ENCODE measurements around the gene CETP. TPM values are rescaled to one million over a fixed set of nuclear protein-coding genes. Genes with fewer than 3 reads are reported as not detected.
"Not testable (repeated sequence)": the region's sequence is repeated elsewhere in the genome, so short reads cannot be mapped to it uniquely, and the experiment has no call there.

Gene CETP
- total RNA-seq, 1 donor from 2014 or later: not detected

GRCh38 chr16:56932721-56933619 lies 28.8 kb upstream of the CETP start:
- DNase-seq (ENCODE audit: low spot score): peak; percentile 92
- intact Hi-C loops (cut with DNase I): loop anchor here (5.0 kb wide), 1 partner anchor 54 kb away; the partner anchor contains the start of gene NLRC5

GRCh38 chr16:56933828-56934598 lies 27.7 kb upstream of the CETP start:
- intact Hi-C loops (cut with DNase I): loop anchor here (5.0 kb wide), 1 partner anchor 53 kb away; the partner anchor contains the start of gene NLRC5
- no peak for DNase-seq (ENCODE audit: low spot score)

- intact Hi-C loops (cut with DNase I): loop anchor here (5.0 kb wide), 1 partner anchor 53 kb away; the partner anchor contains the start of gene NLRC5
- DNase-seq (ENCODE audit: low spot score): not testable (repeated sequence)
These were observed 27.1 kb upstream of the CETP start for GRCh38 chr16:56934599-56935145.

- intact Hi-C loops (cut with DNase I): no loop called here
- DNase-seq (ENCODE audit: low spot score): no peak
These were observed 26.5 kb upstream of the CETP start for GRCh38 chr16:56935201-56935600.

- no peak for DNase-seq (ENCODE audit: low spot score)
- intact Hi-C loops (cut with DNase I): no loop called here
These were observed 25.3 kb upstream of the CETP start for GRCh38 chr16:56936491-56936890.

- intact Hi-C loops (cut with DNase I): no loop called here
- no peak for DNase-seq (ENCODE audit: low spot score)
These were observed 24.8 kb upstream of the CETP start for GRCh38 chr16:56936950-56937349.

GRCh38 chr16:56938664-56939513 lies 22.9 kb upstream of the CETP start:
- DNase-seq (ENCODE audit: low spot score): no peak
- intact Hi-C loops (cut with DNase I): no loop called here

GRCh38 chr16:56939801-56940200 lies 21.9 kb upstream of the CETP start:
- intact Hi-C loops (cut with DNase I): no loop called here
- DNase-seq (ENCODE audit: low spot score): no peak

GRCh38 chr16:56941092-56941491 lies 20.7 kb upstream of the CETP start:
- DNase-seq (ENCODE audit: low spot score): no peak
- intact Hi-C loops (cut with DNase I): no loop called here

GRCh38 chr16:56941856-56942331 lies 19.9 kb upstream of the CETP start:
- intact Hi-C loops (cut with DNase I): no loop called here

GRCh38 chr16:56943761-56944375 lies 17.9 kb upstream of the CETP start:
- intact Hi-C loops (cut with DNase I): no loop called here
- no peak for DNase-seq (ENCODE audit: low spot score)

More at GRCh38 chr16:56941856-56942331, 19.9 kb upstream of the CETP start:
- DNase-seq (ENCODE audit: low spot score): no peak

GRCh38 chr16:56944954-56945839 lies 16.6 kb upstream of the CETP start:
- no peak for DNase-seq (ENCODE audit: low spot score)
- intact Hi-C loops (cut with DNase I): no loop called here

- DNase-seq (ENCODE audit: low spot score): no peak
- intact Hi-C loops (cut with DNase I): no loop called here
These were observed 15.8 kb upstream of the CETP start for GRCh38 chr16:56945847-56946527.

GRCh38 chr16:56946767-56947603 lies 14.8 kb upstream of the CETP start:
- intact Hi-C loops (cut with DNase I): no loop called here

GRCh38 chr16:56947604-56947995 lies 14.2 kb upstream of the CETP start:
- DNase-seq (ENCODE audit: low spot score): no peak
- intact Hi-C loops (cut with DNase I): no loop called here

More at GRCh38 chr16:56946767-56947603, 14.8 kb upstream of the CETP start:
- DNase-seq (ENCODE audit: low spot score): no peak

- no peak for DNase-seq (ENCODE audit: low spot score)
- intact Hi-C loops (cut with DNase I): no loop called here
These were observed 13.5 kb upstream of the CETP start for GRCh38 chr16:56948234-56948633.

Data from cardiac septum (tissue), 1 donor.